ENCODE data around the gene TMEM69.

DNA sequence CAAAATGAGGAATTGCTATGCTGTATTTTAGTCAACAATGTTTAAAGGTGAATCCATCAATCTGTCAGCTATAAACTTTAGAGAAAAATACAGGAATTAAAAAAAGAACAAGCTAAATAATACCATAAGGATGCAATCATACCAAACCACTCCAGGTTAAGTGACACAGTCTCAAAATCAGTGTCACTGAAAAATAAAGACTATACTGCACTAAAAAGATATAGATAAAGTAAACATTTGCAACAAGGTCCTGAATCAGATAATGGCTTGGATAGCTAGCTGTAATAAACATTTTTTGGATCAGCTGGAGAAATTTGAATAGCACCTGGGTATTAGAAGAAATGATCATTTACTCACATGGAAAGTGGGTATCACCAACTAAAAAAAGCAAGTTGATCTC lies 9.5 kb upstream of the TMEM69 start:
- TF ChIP-seq, protein P1, sequence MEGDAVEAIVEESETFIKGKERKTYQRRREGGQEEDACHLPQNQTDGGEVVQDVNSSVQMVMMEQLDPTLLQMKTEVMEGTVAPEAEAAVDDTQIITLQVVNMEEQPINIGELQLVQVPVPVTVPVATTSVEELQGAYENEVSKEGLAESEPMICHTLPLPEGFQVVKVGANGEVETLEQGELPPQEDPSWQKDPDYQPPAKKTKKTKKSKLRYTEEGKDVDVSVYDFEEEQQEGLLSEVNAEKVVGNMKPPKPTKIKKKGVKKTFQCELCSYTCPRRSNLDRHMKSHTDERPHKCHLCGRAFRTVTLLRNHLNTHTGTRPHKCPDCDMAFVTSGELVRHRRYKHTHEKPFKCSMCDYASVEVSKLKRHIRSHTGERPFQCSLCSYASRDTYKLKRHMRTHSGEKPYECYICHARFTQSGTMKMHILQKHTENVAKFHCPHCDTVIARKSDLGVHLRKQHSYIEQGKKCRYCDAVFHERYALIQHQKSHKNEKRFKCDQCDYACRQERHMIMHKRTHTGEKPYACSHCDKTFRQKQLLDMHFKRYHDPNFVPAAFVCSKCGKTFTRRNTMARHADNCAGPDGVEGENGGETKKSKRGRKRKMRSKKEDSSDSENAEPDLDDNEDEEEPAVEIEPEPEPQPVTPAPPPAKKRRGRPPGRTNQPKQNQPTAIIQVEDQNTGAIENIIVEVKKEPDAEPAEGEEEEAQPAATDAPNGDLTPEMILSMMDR (IDR thresholded peaks at IDR 0.05; ENCODE audit: poor library complexity, severe bottlenecking), result no peak
- TF ChIP-seq RAD21 (conservative IDR thresholded peaks at IDR 0.05) (no peak), TAF1 (IDR thresholded peaks at IDR 0.05; ENCODE audit: low read depth) (no peak)

All from neural cell (in vitro differentiated cells).